ENCODE measurements around the gene RWDD3. TPM values are rescaled to one million over a fixed set of nuclear protein-coding genes. Genes with fewer than 3 reads are reported as not detected.

Gene RWDD3
- total and polyA plus RNA-seq, 2 of the 13 experiments (the other 11 are each of a cell fraction or from before 2014, with no cell fraction given), result 18.3 to 21.2 TPM

GRCh38 chr1:95197616-95198252, 36.3 kb upstream of the RWDD3 start:
- no peak for TF ChIP-seq TFAP4 (IDR thresholded peaks at IDR 0.05; ENCODE audit: borderline replicate concordance, low read depth)
- no peak for TF ChIP-seq ZNF451 (CRISPR knock-in tag; IDR thresholded peaks at IDR 0.05)
- TF ChIP-seq TBP (CRISPR knock-in tag; IDR thresholded peaks at IDR 0.05), result no peak
- no peak for TF ChIP-seq BATF2 (CRISPR knock-in tag; IDR thresholded peaks at IDR 0.05)
- no peak for TF ChIP-seq IKZF1 (IDR thresholded peaks at IDR 0.05)
- no peak for TF ChIP-seq GLMP (CRISPR knock-in tag; IDR thresholded peaks at IDR 0.05; ENCODE audit: borderline replicate concordance)
- no peak for TF ChIP-seq ZNF446 (CRISPR knock-in tag; IDR thresholded peaks at IDR 0.05)
- no peak for TF ChIP-seq DBP (CRISPR knock-in tag; IDR thresholded peaks at IDR 0.05; ENCODE audit: not compliant biosample characterization)
- no peak for TF ChIP-seq IRF1 (CRISPR knock-in tag; IDR thresholded peaks at IDR 0.05; ENCODE audit: low read depth)
- no peak for TF ChIP-seq MYC (CRISPR knock-in tag; IDR thresholded peaks at IDR 0.05; ENCODE audit: borderline replicate concordance)
- TF ChIP-seq NR2F1 (CRISPR knock-in tag; IDR thresholded peaks at IDR 0.05), result no peak
- intact Hi-C loops (cut with micrococcal nuclease; ENCODE audit: unreplicated experiment) (no loop called here), in situ Hi-C loops (cut with HindIII; ENCODE audit: extremely low pct_ligation_motif_present, low pct_unique_long_range_greater_than_20kb) (no loop called here)
- Histone ChIP-seq H3K9ac (ENCODE audit: insufficient read depth, low read depth, low read length) (no peak overlapping the region), H3K79me2 (ENCODE audit: insufficient read depth, low read length) (no peaks in the 10 kb centered on the region), H3K27ac (ENCODE audit: extremely low read length, insufficient read depth, low read length) (no peak overlapping the region), H4K20me1 (ENCODE audit: insufficient read depth, low read length) (no peaks in the 10 kb centered on the region), H2AFZ (ENCODE audit: low read length) (no peak overlapping the region), H3K9me3 (ENCODE audit: low read length) (no peaks in the 10 kb centered on the region), H3K4me3 (replicated peaks in 1 of 3; ENCODE audit: insufficient read depth in 1 of 3, low read depth in 2 of 3, low read length in 3 of 3) (no peak overlapping the region), H3K27me3 (ENCODE audit: control insufficient read depth in 1 of 2, insufficient read depth in 2 of 2, low read length in 2 of 2) (no peaks in the 10 kb centered on the region), H3K4me1 (ENCODE audit: insufficient read depth, low read length) (no peaks in the 10 kb centered on the region), H3K36me3 (replicated peaks in 1 of 2; ENCODE audit: control insufficient read depth in 1 of 2, insufficient read depth in 2 of 2, low read length in 2 of 2) (no peaks in the 10 kb centered on the region), H3K4me2 (ENCODE audit: low read depth, low read length) (no peak overlapping the region)
- FAIRE-seq, result no peak
- no peak for ATAC-seq
- ChIA-PET POLR2A (no interaction called here), CTCF (ENCODE audit: low intra/inter-chr PET ratio, low total read pairs) (no interaction called here)
- no TSS peak for BruUV-seq (replicated peaks)
- WGBS (ENCODE audit: low lambda C conversion rate), result 23% methylated on average over 1 of the region's 1 CpG
- DNase-seq (ENCODE audit: low spot score), result no peak

Data from HepG2 (cell line).